ENCODE results near the gene SLC38A6. TPM values are rescaled to one million over a fixed set of nuclear protein-coding genes. Genes with fewer than 3 reads are reported as not detected.

The SLC38A6 gene
- total and polyA plus RNA-seq, 10 of the 15 experiments (the other 5 are each of a cell fraction or from before 2014, with no cell fraction given): 2.0 to 7.0 (median 3.7) TPM

DNA sequence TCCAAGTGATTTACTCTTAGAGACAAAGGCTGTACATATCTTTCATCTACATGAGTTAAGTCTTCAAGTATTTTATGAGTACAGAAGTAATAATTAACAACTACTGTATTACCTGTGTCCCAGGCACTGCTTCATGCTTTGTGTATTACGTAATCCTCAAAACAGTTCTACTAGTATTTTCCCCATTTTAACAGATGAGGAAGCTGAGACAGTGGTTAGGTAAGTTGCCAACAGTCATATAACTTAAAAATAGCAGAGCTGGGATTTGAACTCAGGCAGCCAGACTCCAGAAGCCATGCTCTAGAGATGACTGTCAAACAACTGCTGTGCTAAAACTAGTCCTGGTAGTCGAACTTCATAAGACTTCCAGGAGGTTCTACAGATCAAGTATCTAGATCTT lies 10.9 kb upstream of the SLC38A6 start:
- TF ChIP-seq SP1 (IDR thresholded peaks at IDR 0.05; ENCODE audit: low read depth, low read length) (no peak), JUNB (IDR thresholded peaks at IDR 0.05) (no peak), FOXM1 (IDR thresholded peaks at IDR 0.05; ENCODE audit: low read depth, low read length) (no peak), BMI1 (IDR thresholded peaks at IDR 0.05; ENCODE audit: borderline replicate concordance) (no peak), RAD21 (IDR thresholded peaks at IDR 0.05; ENCODE audit: insufficient read depth, low read depth, low read length) (no peak), BRCA1 (IDR thresholded peaks at IDR 0.05; ENCODE audit: low read depth, low read length) (no peak), YBX1 (IDR thresholded peaks at IDR 0.05) (no peak), SIN3A (IDR thresholded peaks at IDR 0.05; ENCODE audit: low read depth, low read length) (no peak), SPI1 (IDR thresholded peaks at IDR 0.05; ENCODE audit: borderline replicate concordance, insufficient read depth, low read depth, low read length) (no peak), SUZ12 (IDR thresholded peaks at IDR 0.05; ENCODE audit: unreplicated experiment) (no peak), SREBF2 (IDR thresholded peaks at IDR 0.05; ENCODE audit: low read length) (no peak), POLR2AphosphoS2 (IDR thresholded peaks at IDR 0.05; ENCODE audit: low read depth, low read length) (no peak), SMARCA5 (IDR thresholded peaks at IDR 0.05) (no peak), CBFB (IDR thresholded peaks at IDR 0.05; ENCODE audit: low read depth) (no peak)
- TF ChIP-seq, protein P1, sequence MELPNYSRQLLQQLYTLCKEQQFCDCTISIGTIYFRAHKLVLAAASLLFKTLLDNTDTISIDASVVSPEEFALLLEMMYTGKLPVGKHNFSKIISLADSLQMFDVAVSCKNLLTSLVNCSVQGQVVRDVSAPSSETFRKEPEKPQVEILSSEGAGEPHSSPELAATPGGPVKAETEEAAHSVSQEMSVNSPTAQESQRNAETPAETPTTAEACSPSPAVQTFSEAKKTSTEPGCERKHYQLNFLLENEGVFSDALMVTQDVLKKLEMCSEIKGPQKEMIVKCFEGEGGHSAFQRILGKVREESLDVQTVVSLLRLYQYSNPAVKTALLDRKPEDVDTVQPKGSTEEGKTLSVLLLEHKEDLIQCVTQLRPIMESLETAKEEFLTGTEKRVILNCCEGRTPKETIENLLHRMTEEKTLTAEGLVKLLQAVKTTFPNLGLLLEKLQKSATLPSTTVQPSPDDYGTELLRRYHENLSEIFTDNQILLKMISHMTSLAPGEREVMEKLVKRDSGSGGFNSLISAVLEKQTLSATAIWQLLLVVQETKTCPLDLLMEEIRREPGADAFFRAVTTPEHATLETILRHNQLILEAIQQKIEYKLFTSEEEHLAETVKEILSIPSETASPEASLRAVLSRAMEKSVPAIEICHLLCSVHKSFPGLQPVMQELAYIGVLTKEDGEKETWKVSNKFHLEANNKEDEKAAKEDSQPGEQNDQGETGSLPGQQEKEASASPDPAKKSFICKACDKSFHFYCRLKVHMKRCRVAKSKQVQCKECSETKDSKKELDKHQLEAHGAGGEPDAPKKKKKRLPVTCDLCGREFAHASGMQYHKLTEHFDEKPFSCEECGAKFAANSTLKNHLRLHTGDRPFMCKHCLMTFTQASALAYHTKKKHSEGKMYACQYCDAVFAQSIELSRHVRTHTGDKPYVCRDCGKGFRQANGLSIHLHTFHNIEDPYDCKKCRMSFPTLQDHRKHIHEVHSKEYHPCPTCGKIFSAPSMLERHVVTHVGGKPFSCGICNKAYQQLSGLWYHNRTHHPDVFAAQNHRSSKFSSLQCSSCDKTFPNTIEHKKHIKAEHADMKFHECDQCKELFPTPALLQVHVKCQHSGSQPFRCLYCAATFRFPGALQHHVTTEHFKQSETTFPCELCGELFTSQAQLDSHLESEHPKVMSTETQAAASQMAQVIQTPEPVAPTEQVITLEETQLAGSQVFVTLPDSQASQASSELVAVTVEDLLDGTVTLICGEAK (IDR thresholded peaks at IDR 0.05; ENCODE audit: borderline replicate concordance): no peak
- Histone ChIP-seq H3K27me3 (replicated peaks in 1 of 2; ENCODE audit: control insufficient read depth in 2 of 2, insufficient read depth in 2 of 2, low read length in 1 of 2) (no peaks in the 10 kb centered on the region), H4K20me1 (ENCODE audit: control insufficient read depth, insufficient read depth) (no peaks in the 10 kb centered on the region), H3K4me3 (no peak overlapping the region), H3K9ac (ENCODE audit: control insufficient read depth, insufficient read depth, low read length) (no peak overlapping the region), H3K9me3 (replicated peaks; ENCODE audit: control insufficient read depth, insufficient read depth, low read length) (no peaks in the 10 kb centered on the region), H2AFZ (ENCODE audit: control insufficient read depth, low read depth, low read length) (no peak overlapping the region), H3K27ac (ENCODE audit: control insufficient read depth, insufficient read depth) (no peak overlapping the region), H3K36me3 (ENCODE audit: control insufficient read depth in 2 of 2, insufficient read depth in 2 of 2, low read length in 1 of 2) (no peaks in the 10 kb centered on the region; a peak in 1 of 4 replicates), H3K79me2 (ENCODE audit: control insufficient read depth, insufficient read depth, low read length) (no peaks in the 10 kb centered on the region), H3K4me1 (ENCODE audit: control insufficient read depth, insufficient read depth, low read length) (no peaks in the 10 kb centered on the region), H3K4me2 (ENCODE audit: control insufficient read depth, insufficient read depth) (no peak overlapping the region)
- CTCF ChIA-PET: interaction anchor here (0.7 kb wide), 1 partner anchor 347 kb away, joined by 3 read pairs; no protein-coding TSS in a partner anchor
- POLR2A ChIA-PET: no interaction called here
- RAD21 ChIA-PET (ENCODE audit: unreplicated experiment): no interaction called here
- SMC1A ChIA-PET (ENCODE audit: uncharacterized antibody, unreplicated experiment): interaction anchor here (0.8 kb wide), 1 partner anchor 16 kb away, joined by 3 read pairs; no protein-coding TSS in a partner anchor
- peak; percentile 38 for FAIRE-seq
- DNase-seq (ENCODE audit: low read depth, low spot score): no peak
- in situ Hi-C loops (cut with MboI) (no loop called here), intact Hi-C loops (cut with micrococcal nuclease; ENCODE audit: unreplicated experiment) (no loop called here)
- WGBS (ENCODE audit: insufficient coverage, insufficient replicate concordance, low lambda C conversion rate, missing lambda C conversion rate): 70% methylated on average over 2 of the region's 2 CpGs
- ATAC-seq: no peak
- no TSS peak for BruUV-seq (replicated peaks)
